ENCODE measurements around the gene SUPT6H. TPM values are rescaled to one million over a fixed set of nuclear protein-coding genes. Genes with fewer than 3 reads are reported as not detected.

SUPT6H gene
- polyA plus RNA-seq (ENCODE audit: low read depth in 6 of 6): 10 to 100 TPM in 1 of 6 donors, 1 to 10 TPM in 5; 4.6 to 19.5 (median 7.4) TPM

DNA sequence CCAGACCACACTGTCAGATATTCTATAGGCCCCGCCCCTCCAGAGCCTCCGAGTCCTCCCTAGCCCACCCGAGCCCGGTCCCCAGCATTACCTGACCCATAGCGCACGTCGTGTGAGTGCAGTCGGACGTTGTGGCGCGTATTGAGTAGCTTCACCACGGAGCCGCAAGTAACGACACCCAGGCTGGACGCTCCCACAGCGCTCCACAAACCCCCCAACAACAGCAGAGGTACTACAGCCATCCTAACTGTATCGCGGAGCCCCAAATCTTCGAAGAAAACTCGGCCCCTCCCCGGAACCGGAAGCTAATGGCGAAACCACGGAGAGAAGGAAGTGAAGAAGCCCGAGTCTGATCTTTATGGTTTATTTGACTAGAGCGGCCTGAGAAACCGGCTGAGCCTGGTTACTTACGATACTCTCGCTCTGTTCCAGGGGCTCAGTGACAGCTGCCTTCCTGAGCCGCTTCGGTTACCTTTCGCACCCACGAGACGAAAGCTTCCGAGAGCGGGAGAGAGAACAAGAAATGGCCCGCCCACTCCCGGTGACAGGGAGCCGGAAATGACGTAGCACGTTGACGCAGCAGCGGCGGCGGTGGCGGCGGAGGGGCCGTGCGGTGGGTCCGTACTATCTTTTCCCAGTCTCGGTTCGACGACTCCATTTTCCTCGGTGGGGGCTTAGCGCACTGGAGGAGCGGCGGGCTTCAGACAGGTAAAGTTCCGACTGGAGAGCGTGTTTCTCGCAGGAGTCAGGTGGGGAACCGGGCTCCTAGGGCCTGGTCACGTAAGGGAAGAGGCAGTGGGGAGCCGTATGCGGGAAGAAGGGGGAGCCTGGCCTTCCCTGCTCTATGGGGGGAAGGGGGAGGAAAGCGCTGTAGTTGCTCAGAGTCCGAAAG is at the start of gene SUPT6H, which contains the start of gene SDF2:
Gene SUPT6H (plus strand): TSS at position 571 of the 892 bp plus-strand sequence. CDS start 11,197 bp downstream, outside the sequence.
Gene SDF2 (minus strand): TSS at position 272 of the 892 bp plus-strand sequence. CDS start 30 bp downstream, at position 242.
- Mint-ChIP-seq H3K9me3 (no peaks in the 10 kb centered on the region), H3K27me3 (no peaks in the 10 kb centered on the region), H3K4me1 (peaks cover 49 to 63% (median 57%) of the 10 kb centered on the region in 3 donors), H3K27ac (peak within 1 kb of the TSS; percentile 99 to 100 (median 100)), H3K4me3 (peak within 1 kb of the TSS; percentile 95 to 100 (median 98)), H3K36me3 (peaks cover 4 to 8% of the 10 kb centered on the region in 2 donors)
- peak; percentile 85 to 89 for ATAC-seq (ENCODE audit: low read depth in 2 of 2)
- peak; percentile 94 for DNase-seq

DNA sequence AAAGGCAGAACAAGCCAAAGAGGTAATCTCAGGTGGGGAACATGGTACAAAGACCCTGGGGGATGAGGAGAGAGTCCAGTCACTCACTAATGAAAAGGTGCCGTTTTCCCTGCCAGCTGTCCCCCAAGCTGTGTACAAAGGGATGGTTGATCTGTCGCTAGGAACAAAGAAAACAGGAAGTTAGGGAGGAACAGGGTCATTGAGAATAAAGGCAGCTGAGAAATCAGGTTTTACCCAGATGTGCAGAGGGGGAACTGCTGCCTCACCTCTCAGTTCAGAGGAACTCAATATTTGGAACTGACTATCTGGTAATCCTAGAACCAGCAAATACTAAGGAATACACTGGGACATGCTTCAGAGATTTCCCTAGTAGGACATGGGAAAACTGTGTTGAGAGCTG is 49.5 kb upstream of the SUPT6H start:
- Mint-ChIP-seq H3K4me1 (peaks cover 23 to 43% (median 39%) of the 10 kb centered on the region in 3 donors), H3K9me3 (peaks cover 0 to 2% (median 0%) of the 10 kb centered on the region in 7 donors), H3K27me3 (no peaks in the 10 kb centered on the region), H3K27ac (peak overlapping the region in 4 of 6 donors; percentile 32 to 92 (median 60)), H3K4me3 (peak overlapping the region in 3 of 8 donors; percentile 23 to 45 (median 26)), H3K36me3 (peaks cover 14 to 20% of the 10 kb centered on the region in 2 donors)
- ATAC-seq (ENCODE audit: low read depth in 2 of 2): peak; percentile 48 to 58
- no peak for DNase-seq

GRCh38 chr17:28612936-28613872 is 48.8 kb upstream of the SUPT6H start:
- Mint-ChIP-seq H3K27ac (peak overlapping the region in 2 of 6 donors; percentile 32 to 51), H3K36me3 (peaks cover 14 to 20% of the 10 kb centered on the region in 2 donors)

GRCh38 chr17:28613931-28614381 is 48.0 kb upstream of the SUPT6H start, which contains the start of gene RSKR:
Gene RSKR (minus strand): TSS chr17:28614185. CDS start chr17:28614161, 24 bp downstream.
- ATAC-seq (ENCODE audit: low read depth in 2 of 2) (no peak), DNase-seq (no peak)
- peaks cover 0 to 2% (median 0%) of the 10 kb centered on the region in 7 donors for H3K9me3 Mint-ChIP-seq
- H3K36me3 Mint-ChIP-seq: peaks cover 18 to 25% of the 10 kb centered on the region in 2 donors
- no peaks in the 10 kb centered on the region for H3K27me3 Mint-ChIP-seq
- peak within 1 kb of the TSS in 2 of 8 donors; percentile 32 to 72 for H3K4me3 Mint-ChIP-seq
- peaks cover 23 to 43% (median 39%) of the 10 kb centered on the region in 3 donors for H3K4me1 Mint-ChIP-seq
- H3K27ac Mint-ChIP-seq: peak within 1 kb of the TSS in 4 of 6 donors; percentile 32 to 73 (median 58)

More at GRCh38 chr17:28612936-28613872, 48.8 kb upstream of the SUPT6H start:
- H3K4me3 Mint-ChIP-seq: peak overlapping the region in 1 of 8 donors; percentile 72
- peak; percentile 37 to 56 for ATAC-seq (ENCODE audit: low read depth in 2 of 2)
- DNase-seq: peak; percentile 40
- peaks cover 23 to 43% (median 39%) of the 10 kb centered on the region in 3 donors for H3K4me1 Mint-ChIP-seq
- H3K9me3 Mint-ChIP-seq: peaks cover 0 to 2% (median 0%) of the 10 kb centered on the region in 7 donors
- H3K27me3 Mint-ChIP-seq: no peaks in the 10 kb centered on the region

GRCh38 chr17:28615260-28615940 is 46.6 kb upstream of the SUPT6H start:
- H3K36me3 Mint-ChIP-seq: peaks cover 23 to 29% of the 10 kb centered on the region in 2 donors
- DNase-seq: no peak
- H3K9me3 Mint-ChIP-seq: peaks cover 0 to 2% (median 0%) of the 10 kb centered on the region in 7 donors
- H3K27me3 Mint-ChIP-seq: no peaks in the 10 kb centered on the region
- ATAC-seq (ENCODE audit: low read depth in 2 of 2): peak; percentile 69 to 73
- peaks cover 23 to 43% (median 39%) of the 10 kb centered on the region in 3 donors for H3K4me1 Mint-ChIP-seq
- no peak overlapping the region for H3K4me3 Mint-ChIP-seq
- H3K27ac Mint-ChIP-seq: peak overlapping the region in 2 of 6 donors; percentile 15 to 78

DNA sequence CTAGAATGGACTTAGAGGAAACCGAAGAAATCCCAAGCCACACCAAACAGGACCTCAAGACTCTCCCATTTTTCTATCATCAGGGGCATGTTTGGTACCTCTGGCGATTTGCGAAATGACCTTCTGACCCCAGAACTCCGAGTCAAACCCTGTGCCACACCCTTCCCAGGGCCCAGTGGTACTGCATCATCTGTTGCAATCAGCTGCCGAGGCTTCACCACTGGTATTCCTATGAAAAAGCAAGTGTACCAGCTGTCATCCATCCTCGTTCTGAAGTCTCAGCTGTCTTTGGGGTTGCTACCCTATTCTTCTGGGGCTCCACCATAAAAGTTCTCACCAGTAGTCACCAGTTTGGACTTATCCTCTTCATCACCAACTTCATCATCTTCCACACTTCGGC is 45.7 kb upstream of the SUPT6H start:
- H3K36me3 Mint-ChIP-seq: peaks cover 23 to 29% of the 10 kb centered on the region in 2 donors

DNA sequence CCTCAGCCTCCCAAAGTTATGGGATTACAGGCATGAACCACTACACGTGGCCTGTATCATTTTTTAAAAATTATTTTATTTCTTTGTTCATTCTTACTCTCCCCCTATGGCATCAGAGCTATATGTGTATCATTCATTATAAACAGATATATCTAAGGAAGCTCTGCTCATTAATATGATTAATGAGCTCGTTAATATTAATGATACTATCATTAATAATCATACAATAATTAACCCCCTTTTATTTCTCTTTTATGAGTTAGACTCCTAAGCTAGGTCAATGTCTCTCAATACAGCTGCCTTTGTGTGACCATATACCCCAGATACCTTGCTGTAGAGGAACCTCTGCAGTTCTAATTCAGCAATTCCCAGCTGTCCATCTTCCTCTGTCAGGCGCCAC is 43.5 kb upstream of the SUPT6H start:
- Mint-ChIP-seq H3K9me3 (peaks cover 0 to 2% (median 0%) of the 10 kb centered on the region in 7 donors), H3K27ac (peak overlapping the region in 1 of 6 donors; percentile 76), H3K36me3 (peaks cover 32 to 42% of the 10 kb centered on the region in 2 donors), H3K27me3 (no peaks in the 10 kb centered on the region), H3K4me1 (peaks cover 13 to 29% (median 25%) of the 10 kb centered on the region in 3 donors), H3K4me3 (no peak overlapping the region)
- DNase-seq (no peak), ATAC-seq (ENCODE audit: low read depth in 2 of 2) (no peak)

More for the DNA sequence above, 45.7 kb upstream of the SUPT6H start:
- DNase-seq: no peak
- Mint-ChIP-seq H3K27ac (peak overlapping the region in 4 of 6 donors; percentile 24 to 79 (median 68)), H3K4me1 (peaks cover 23 to 43% (median 39%) of the 10 kb centered on the region in 3 donors), H3K27me3 (no peaks in the 10 kb centered on the region), H3K9me3 (peaks cover 0 to 2% (median 0%) of the 10 kb centered on the region in 7 donors), H3K4me3 (no peak overlapping the region)
- no peak for ATAC-seq (ENCODE audit: low read depth in 2 of 2)

DNA sequence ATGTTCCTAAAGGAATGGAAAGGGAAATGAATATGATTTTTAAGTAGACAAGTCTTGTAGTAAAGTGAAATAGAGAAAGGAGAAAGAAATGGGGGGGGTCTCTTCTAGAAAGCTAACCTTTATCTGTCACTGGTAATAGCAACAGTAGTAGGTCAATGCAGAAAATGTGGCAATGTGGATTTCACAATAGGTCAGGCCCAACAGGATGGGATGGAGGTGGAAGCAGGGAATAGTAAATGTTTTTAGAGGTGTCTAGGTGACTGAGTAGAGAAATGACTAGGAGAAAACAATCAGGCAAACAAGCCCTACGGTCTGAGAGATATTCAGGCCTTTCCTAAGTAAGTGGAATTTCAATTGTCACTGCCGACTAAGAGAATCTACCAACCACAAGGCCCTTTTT is 42.0 kb upstream of the SUPT6H start:
- Mint-ChIP-seq H3K4me3 (no peak overlapping the region), H3K27ac (peak overlapping the region in 2 of 6 donors; percentile 21 to 38), H3K9me3 (peaks cover 0 to 2% (median 0%) of the 10 kb centered on the region in 7 donors), H3K36me3 (peaks cover 38 to 40% of the 10 kb centered on the region in 2 donors), H3K4me1 (peaks cover 6 to 15% (median 14%) of the 10 kb centered on the region in 3 donors), H3K27me3 (no peaks in the 10 kb centered on the region)
- DNase-seq: no peak
- no peak for ATAC-seq (ENCODE audit: low read depth in 2 of 2)

DNA sequence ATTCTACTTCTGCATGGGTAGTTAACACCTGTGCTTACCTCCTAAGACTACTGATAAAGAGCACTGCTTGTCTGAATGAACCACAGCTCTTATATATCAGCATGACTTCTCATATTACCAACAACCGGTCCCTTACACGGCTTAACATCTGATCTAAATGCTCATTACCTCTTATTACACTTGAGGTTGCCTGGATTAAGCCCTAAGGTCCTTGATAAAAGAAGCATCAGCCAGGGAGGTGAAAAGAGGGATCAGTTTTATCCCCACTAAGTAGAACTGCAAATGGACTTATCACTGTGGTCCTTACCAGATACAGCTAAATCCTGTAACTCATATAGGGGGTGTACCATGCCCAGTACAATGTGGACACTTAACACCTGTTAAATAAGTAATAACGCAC is 39.8 kb upstream of the SUPT6H start:
- H3K36me3 Mint-ChIP-seq: peaks cover 25 to 42% of the 10 kb centered on the region in 2 donors
- no peaks in the 10 kb centered on the region for H3K9me3 Mint-ChIP-seq
- no peak for ATAC-seq (ENCODE audit: low read depth in 2 of 2)
- H3K27ac Mint-ChIP-seq: no peak overlapping the region
- H3K27me3 Mint-ChIP-seq: no peaks in the 10 kb centered on the region
- no peak overlapping the region for H3K4me3 Mint-ChIP-seq
- no peak for DNase-seq
- H3K4me1 Mint-ChIP-seq: peaks cover 0 to 8% (median 0%) of the 10 kb centered on the region in 3 donors

GRCh38 chr17:28623696-28624095 is 38.3 kb upstream of the SUPT6H start:
- Mint-ChIP-seq H3K4me3 (no peak overlapping the region), H3K4me1 (peaks cover 0 to 13% (median 0%) of the 10 kb centered on the region in 3 donors), H3K27me3 (no peaks in the 10 kb centered on the region), H3K27ac (no peak overlapping the region), H3K36me3 (peaks cover 18 to 52% of the 10 kb centered on the region in 2 donors), H3K9me3 (no peaks in the 10 kb centered on the region)
- DNase-seq (no peak), ATAC-seq (ENCODE audit: low read depth in 2 of 2) (no peak)

DNA sequence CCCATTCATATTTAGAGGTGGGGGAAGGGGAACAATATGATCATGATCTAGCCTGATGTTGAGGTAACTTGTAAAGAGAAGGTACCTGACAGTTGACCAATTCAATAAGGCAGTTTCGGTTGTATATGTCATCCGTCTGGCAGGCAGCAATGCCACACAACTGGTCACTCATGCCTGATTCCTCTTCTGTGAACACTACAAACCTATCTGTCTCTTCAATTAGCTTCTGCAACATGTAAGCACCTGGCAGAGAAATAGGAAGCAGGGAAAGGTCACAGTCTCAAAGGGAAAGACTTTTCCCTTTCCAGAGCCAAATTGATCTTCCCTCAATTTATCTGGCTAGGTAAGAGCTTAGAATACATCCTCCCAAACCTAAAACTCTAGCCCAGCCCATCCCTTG is 37.9 kb upstream of the SUPT6H start:
- peaks cover 0 to 13% (median 0%) of the 10 kb centered on the region in 3 donors for H3K4me1 Mint-ChIP-seq
- DNase-seq: no peak
- no peaks in the 10 kb centered on the region for H3K9me3 Mint-ChIP-seq
- no peak overlapping the region for H3K4me3 Mint-ChIP-seq
- no peaks in the 10 kb centered on the region for H3K27me3 Mint-ChIP-seq
- no peak for ATAC-seq (ENCODE audit: low read depth in 2 of 2)
- H3K27ac Mint-ChIP-seq: no peak overlapping the region
- H3K36me3 Mint-ChIP-seq: peaks cover 15 to 48% of the 10 kb centered on the region in 2 donors

- no peak overlapping the region for H3K4me3 Mint-ChIP-seq
- peaks cover 0 to 13% (median 0%) of the 10 kb centered on the region in 3 donors for H3K4me1 Mint-ChIP-seq
- H3K9me3 Mint-ChIP-seq: no peaks in the 10 kb centered on the region
- DNase-seq (no peak), ATAC-seq (ENCODE audit: low read depth in 2 of 2) (no peak)
- peaks cover 20 to 48% of the 10 kb centered on the region in 2 donors for H3K36me3 Mint-ChIP-seq
- no peaks in the 10 kb centered on the region for H3K27me3 Mint-ChIP-seq
- H3K27ac Mint-ChIP-seq: no peak overlapping the region
Measured at GRCh38 chr17:28626818-28627217, 35.2 kb upstream of the SUPT6H start.

All from naive B cell (primary cell).